ENCODE results near the gene AP1B1. TPM values are rescaled to one million over a fixed set of nuclear protein-coding genes. Genes with fewer than 3 reads are reported as not detected.

The AP1B1 gene
- total and polyA plus RNA-seq, 2 experiments from 2014 or later = 46.6 to 50.1 TPM

DNA sequence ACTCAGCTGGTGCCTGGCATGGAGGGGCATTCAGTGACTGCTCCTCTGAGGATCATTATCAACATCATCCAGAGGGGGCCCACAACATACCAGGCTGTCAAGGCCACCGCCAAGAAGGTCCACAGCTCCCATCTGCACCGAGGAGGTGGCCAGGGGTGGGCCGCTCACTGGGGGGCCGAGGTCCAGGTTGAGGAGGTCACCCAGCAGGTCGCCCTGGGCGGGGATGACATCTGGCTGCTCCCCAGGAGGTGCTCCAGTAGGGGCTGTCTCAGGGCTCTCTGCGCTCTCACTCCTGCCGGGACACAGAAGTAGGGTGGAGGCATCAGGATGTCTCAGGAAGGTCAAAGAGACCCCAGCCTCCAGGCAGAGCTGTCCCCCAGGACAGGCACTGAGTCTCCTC is 47.8 kb downstream of the AP1B1 start:
- Histone ChIP-seq H3K27ac (no peak overlapping the region), H3K4me1 (ENCODE audit: insufficient read depth) (no peaks in the 10 kb centered on the region), H3K36me3 (replicated peaks; ENCODE audit: insufficient read depth, low read depth) (no peaks in the 10 kb centered on the region)

DNA sequence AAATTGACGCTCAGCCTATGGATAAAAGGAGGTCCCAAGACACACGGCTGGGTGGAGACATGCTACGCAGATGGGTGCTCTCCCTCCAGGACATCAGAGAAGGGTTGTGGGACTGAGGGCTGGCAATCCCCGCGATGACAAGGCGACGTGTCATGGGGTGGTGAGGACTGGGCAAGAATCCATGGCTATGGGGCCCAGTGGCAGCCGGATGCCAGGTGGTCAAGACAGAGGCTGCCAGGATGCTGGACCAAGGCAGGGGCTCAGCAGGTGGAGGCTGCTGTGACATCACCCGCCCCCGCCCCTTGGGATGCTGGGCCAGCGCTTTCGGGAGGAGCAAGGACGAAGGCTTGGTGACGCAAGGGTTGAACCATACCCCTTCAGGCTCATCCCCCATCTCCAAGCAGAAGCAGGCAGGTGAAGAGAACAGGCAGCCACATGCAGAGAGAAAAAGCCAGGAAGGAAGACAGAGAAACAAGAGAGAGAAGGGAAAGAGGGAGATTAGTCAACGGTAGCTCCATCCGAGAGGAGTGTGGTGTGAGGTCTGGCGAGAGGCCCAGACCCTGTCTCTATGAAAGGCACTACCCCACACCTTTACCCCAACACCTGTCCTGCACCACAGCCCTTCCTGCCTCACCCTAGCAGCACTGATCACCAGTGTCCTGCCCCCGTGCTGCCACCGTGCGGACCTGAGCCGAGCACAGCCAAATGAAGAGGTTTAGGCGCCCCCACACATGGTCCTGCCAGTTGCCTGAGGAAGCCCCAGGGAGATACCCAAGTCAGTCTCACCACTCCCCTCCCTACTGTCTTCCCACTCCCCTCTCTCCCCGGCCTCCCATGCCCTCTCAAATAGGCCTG is 48.8 kb downstream of the AP1B1 start:
- Histone ChIP-seq H4K20me1 (ENCODE audit: insufficient read depth, poor library complexity, severe bottlenecking) (no peaks in the 10 kb centered on the region), H2AFZ (no peak overlapping the region), H3K27ac (no peak overlapping the region), H3K9me2 (replicated peaks; ENCODE audit: insufficient read depth) (no peaks in the 10 kb centered on the region), H3K4me2 (no peak overlapping the region), H3K4me1 (ENCODE audit: insufficient read depth) (no peaks in the 10 kb centered on the region), H3K36me3 (replicated peaks; ENCODE audit: insufficient read depth, low read depth) (no peaks in the 10 kb centered on the region), H3K9me3 (ENCODE audit: low read depth) (no peaks in the 10 kb centered on the region), H3K4me3 (no peak overlapping the region), H3K27me3 (no peaks in the 10 kb centered on the region), H3K79me2 (no peaks in the 10 kb centered on the region)
- WGBS (ENCODE audit: low lambda C conversion rate, missing lambda C conversion rate) = 96% methylated on average over 22 of the region's 23 CpGs
- no peak for DNase-seq (ENCODE audit: low spot score)
- TF ChIP-seq EZH2phosphoT487 (IDR thresholded peaks at IDR 0.05; ENCODE audit: low read depth, severe bottlenecking, unreplicated experiment) (no peak), EZH2 (IDR thresholded peaks at IDR 0.05; ENCODE audit: borderline replicate concordance) (no peak)
- TF ChIP-seq, protein P1, sequence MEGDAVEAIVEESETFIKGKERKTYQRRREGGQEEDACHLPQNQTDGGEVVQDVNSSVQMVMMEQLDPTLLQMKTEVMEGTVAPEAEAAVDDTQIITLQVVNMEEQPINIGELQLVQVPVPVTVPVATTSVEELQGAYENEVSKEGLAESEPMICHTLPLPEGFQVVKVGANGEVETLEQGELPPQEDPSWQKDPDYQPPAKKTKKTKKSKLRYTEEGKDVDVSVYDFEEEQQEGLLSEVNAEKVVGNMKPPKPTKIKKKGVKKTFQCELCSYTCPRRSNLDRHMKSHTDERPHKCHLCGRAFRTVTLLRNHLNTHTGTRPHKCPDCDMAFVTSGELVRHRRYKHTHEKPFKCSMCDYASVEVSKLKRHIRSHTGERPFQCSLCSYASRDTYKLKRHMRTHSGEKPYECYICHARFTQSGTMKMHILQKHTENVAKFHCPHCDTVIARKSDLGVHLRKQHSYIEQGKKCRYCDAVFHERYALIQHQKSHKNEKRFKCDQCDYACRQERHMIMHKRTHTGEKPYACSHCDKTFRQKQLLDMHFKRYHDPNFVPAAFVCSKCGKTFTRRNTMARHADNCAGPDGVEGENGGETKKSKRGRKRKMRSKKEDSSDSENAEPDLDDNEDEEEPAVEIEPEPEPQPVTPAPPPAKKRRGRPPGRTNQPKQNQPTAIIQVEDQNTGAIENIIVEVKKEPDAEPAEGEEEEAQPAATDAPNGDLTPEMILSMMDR (IDR thresholded peaks at IDR 0.05; ENCODE audit: poor library complexity) = no peak

More for the DNA sequence above, 47.8 kb downstream of the AP1B1 start:
- Histone ChIP-seq H3K27me3 (no peaks in the 10 kb centered on the region), H3K79me2 (no peaks in the 10 kb centered on the region), H3K4me3 (no peak overlapping the region), H2AFZ (no peak overlapping the region), H4K20me1 (ENCODE audit: insufficient read depth, poor library complexity, severe bottlenecking) (no peaks in the 10 kb centered on the region), H3K9me3 (ENCODE audit: low read depth) (no peaks in the 10 kb centered on the region), H3K4me2 (no peak overlapping the region), H3K9me2 (replicated peaks; ENCODE audit: insufficient read depth) (no peaks in the 10 kb centered on the region)
- 93% methylated on average over 8 of the region's 8 CpGs for WGBS (ENCODE audit: low lambda C conversion rate, missing lambda C conversion rate)
- TF ChIP-seq EZH2 (IDR thresholded peaks at IDR 0.05; ENCODE audit: borderline replicate concordance) (no peak), EZH2phosphoT487 (IDR thresholded peaks at IDR 0.05; ENCODE audit: low read depth, severe bottlenecking, unreplicated experiment) (no peak)
- TF ChIP-seq, protein P1 (IDR thresholded peaks at IDR 0.05; ENCODE audit: poor library complexity) = no peak
- DNase-seq (ENCODE audit: low spot score) = no peak

DNA sequence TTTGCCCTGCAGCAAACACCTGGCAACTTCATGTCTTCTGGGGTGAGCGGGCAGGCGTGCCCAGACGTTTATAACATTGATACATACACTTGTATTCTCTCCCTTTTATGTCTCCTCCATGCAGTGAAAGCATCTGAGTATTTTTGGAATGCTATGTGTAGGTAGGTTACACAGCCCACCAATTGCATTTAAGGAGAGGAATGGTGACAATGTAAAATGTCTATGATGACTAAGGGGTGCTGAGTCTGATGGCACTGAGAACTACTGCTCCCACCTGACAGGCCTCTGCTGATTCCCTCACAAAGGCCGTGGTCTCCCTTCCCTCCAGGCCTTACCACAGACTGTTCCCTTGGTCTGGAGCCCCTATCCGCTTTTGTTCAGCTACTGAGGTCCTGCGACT is 50.0 kb downstream of the AP1B1 start:
- Histone ChIP-seq H3K79me2 (no peaks in the 10 kb centered on the region), H3K27ac (no peak overlapping the region), H3K4me2 (no peak overlapping the region), H3K36me3 (replicated peaks; ENCODE audit: insufficient read depth, low read depth) (no peaks in the 10 kb centered on the region), H3K4me3 (no peak overlapping the region), H3K27me3 (no peaks in the 10 kb centered on the region), H3K4me1 (ENCODE audit: insufficient read depth) (no peaks in the 10 kb centered on the region), H2AFZ (no peak overlapping the region), H4K20me1 (ENCODE audit: insufficient read depth, poor library complexity, severe bottlenecking) (no peaks in the 10 kb centered on the region), H3K9me3 (ENCODE audit: low read depth) (no peaks in the 10 kb centered on the region), H3K9me2 (replicated peaks; ENCODE audit: insufficient read depth) (no peaks in the 10 kb centered on the region)
- TF ChIP-seq EZH2phosphoT487 (IDR thresholded peaks at IDR 0.05; ENCODE audit: low read depth, severe bottlenecking, unreplicated experiment) (no peak), EZH2 (IDR thresholded peaks at IDR 0.05; ENCODE audit: borderline replicate concordance) (no peak)
- TF ChIP-seq, protein P1 (IDR thresholded peaks at IDR 0.05; ENCODE audit: poor library complexity) = no peak
- no peak for DNase-seq (ENCODE audit: low spot score)
- WGBS (ENCODE audit: low lambda C conversion rate, missing lambda C conversion rate) = 94% methylated on average over 6 of the region's 6 CpGs
